ENCODE results near the gene NDUFS8.

DNA sequence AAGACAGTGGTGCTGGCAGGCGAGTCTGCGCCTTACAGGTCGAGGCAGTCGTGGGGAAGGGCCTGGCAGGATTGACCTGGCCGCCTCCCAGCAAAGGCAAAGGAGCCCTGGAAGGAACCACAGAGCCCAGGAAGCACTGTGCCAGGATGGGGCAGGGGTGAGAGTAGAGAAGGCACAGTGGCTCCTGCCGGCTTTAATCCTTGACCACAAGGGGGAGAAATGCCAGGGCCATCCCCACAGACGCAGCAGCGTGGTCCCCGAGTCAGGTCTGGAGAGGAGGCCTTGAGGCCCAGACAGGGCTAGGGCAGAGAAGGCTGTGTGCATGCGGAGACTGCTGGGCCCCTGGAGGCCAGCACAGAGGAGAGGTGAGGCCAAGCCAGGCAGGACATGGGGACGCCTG is 9.9 kb upstream of the NDUFS8 start:
- TF ChIP-seq EP300 (IDR thresholded peaks at IDR 0.05; ENCODE audit: borderline replicate concordance) (no peak), TAF1 (IDR thresholded peaks at IDR 0.05; ENCODE audit: low read depth) (no peak), RAD21 (IDR thresholded peaks at IDR 0.05; ENCODE audit: low read depth) (no peak), TEAD4 (IDR thresholded peaks at IDR 0.05) (no peak), EGR1 (IDR thresholded peaks at IDR 0.05) (no peak)
